Central memory CD4-positive, alpha-beta T cell (primary cell): ENCODE results near the gene STUB1.
"Not testable (repeated sequence)": the region's sequence is repeated elsewhere in the genome, so short reads cannot be mapped to it uniquely, and the experiment has no call there.

Experiments
- DNase-seq: peaks from one replicate; pipeline ENCODE4 v3.0.0; 2022

STUB1 gene

GRCh38 chr16:680967-681745, 946 bp downstream of the STUB1 start:
- no peak for DNase-seq

- no peak for DNase-seq
Observed at GRCh38 chr16:681746-682427, 1.7 kb downstream of the STUB1 start.

GRCh38 chr16:682493-683395, 2.5 kb downstream of the STUB1 start:
- no peak for DNase-seq

GRCh38 chr16:683396-684070, 3.3 kb downstream of the STUB1 start:
- DNase-seq, result no peak

GRCh38 chr16:684071-684794, 4.0 kb downstream of the STUB1 start, which contains the start of gene JMJD8:
TSS of gene JMJD8 (minus strand) at chr16:684334. CDS start at chr16:684319, 15 bp downstream.
- peak; percentile 94 for DNase-seq

- no peak for DNase-seq
Observed at GRCh38 chr16:684961-685696, 4.9 kb downstream of the STUB1 start.

GRCh38 chr16:685967-686366, 5.8 kb downstream of the STUB1 start:
- DNase-seq, result no peak

- no peak for DNase-seq
Observed at GRCh38 chr16:686459-687260, 6.5 kb downstream of the STUB1 start.

- DNase-seq, result no peak
Observed at GRCh38 chr16:687499-687898, 7.3 kb downstream of the STUB1 start.

GRCh38 chr16:689175-689897, 9.1 kb downstream of the STUB1 start:
- DNase-seq, result no peak

- not testable (repeated sequence) for DNase-seq
Observed at GRCh38 chr16:691242-691641, 11.0 kb downstream of the STUB1 start.

GRCh38 chr16:692356-693108, 12.3 kb downstream of the STUB1 start:
- DNase-seq, result no peak

- DNase-seq, result no peak
Observed at GRCh38 chr16:693364-693763, 13.2 kb downstream of the STUB1 start.

GRCh38 chr16:693766-694165, 13.6 kb downstream of the STUB1 start:
- no peak for DNase-seq

- DNase-seq, result no peak
Observed at GRCh38 chr16:694187-694862, 14.1 kb downstream of the STUB1 start.

GRCh38 chr16:694863-695354, 14.7 kb downstream of the STUB1 start:
- no peak for DNase-seq

- DNase-seq, result peak; percentile 71
Observed at GRCh38 chr16:695355-696089, 15.3 kb downstream of the STUB1 start.
